Panc1 (cell line): ENCODE results near the gene ATP1A1. TPM values are rescaled to one million over a fixed set of nuclear protein-coding genes. Genes with fewer than 3 reads are reported as not detected.

Experiments
- ATAC-seq: fragments of 200-7000 bp; cut with Tn5 transposase; 2 replicates; pipeline ENCODE4 v1.9.1; 2020; ENCODE audit warnings: mild to moderate bottlenecking, moderate library complexity
- BruUV-seq: library from RNA; stranded (reverse); fragments of 400-500 nt; replicated peaks from 2 replicates; lab custom pipeline; 2021; lab: Mats Ljungman, UMichigan
- CTCF ChIA-PET: fragments of 300-600 bp; sonication (Branson Sonifier 250); formaldehyde crosslinking; loops from one replicate; lab custom pipeline; 2022; ENCODE audit warnings: antibody characterized with exemption; lab: Charles Lee
- POLR2A ChIA-PET: fragments of 300-600 bp; sonication (Branson Sonifier 250); formaldehyde crosslinking; loops from one replicate; lab custom pipeline; 2022; ENCODE audit warnings: antibody characterized with exemption; lab: Charles Lee
- DNase-seq: peaks from one replicate; pipeline ENCODE4 v3.0.0-alpha.2; 2010; ENCODE audit warnings: low read depth, low spot score
- H3K27ac ChIP-seq: 2 replicates; pipeline ENCODE4 v1.5.1; 2011; ENCODE audit warnings: mild to moderate bottlenecking, low read length, inconsistent platforms
- H3K27me3 ChIP-seq: fragments of 200-500 bp; sonication (Bioruptor generic); 2 replicates; pipeline ENCODE4 v1.6.0; 2014; ENCODE audit warnings: low read length, inconsistent platforms; ENCODE audit not compliant: control insufficient read depth, insufficient read depth
- H3K36me3 ChIP-seq: fragments of 200-500 bp; sonication (Bioruptor generic); 2 replicates; pipeline ENCODE4 v1.5.1; 2014; ENCODE audit warnings: inconsistent platforms, mild to moderate bottlenecking, low read length, moderate library complexity; ENCODE audit not compliant: control insufficient read depth, insufficient read depth
- H3K4me1 ChIP-seq: 2 replicates; pipeline ENCODE4 v1.5.1; 2011; ENCODE audit warnings: inconsistent platforms, mild to moderate bottlenecking, low read length, moderate library complexity; ENCODE audit not compliant: control insufficient read depth, insufficient read depth
- H3K4me3 ChIP-seq, 2 experiments: 2 replicates each; pipeline ENCODE4 v1.5.1; 2011 to 2012; ENCODE audit warnings: low read depth in 2 of 2, low read length in 2 of 2, mild to moderate bottlenecking in 2 of 2, inconsistent platforms in 1 of 2, moderate library complexity in 1 of 2
- H3K9me3 ChIP-seq: fragments of 200-500 bp; sonication (Bioruptor generic); 2 replicates; pipeline ENCODE4 v1.5.1; 2014; ENCODE audit warnings: low read depth, mild to moderate bottlenecking, inconsistent platforms, low read length, moderate library complexity; ENCODE audit not compliant: control insufficient read depth, insufficient read depth
- POLR2AphosphoS5 ChIP-seq: IDR thresholded peaks from 2 replicates; pipeline ENCODE4 v1.6.1; 2012; ENCODE audit warnings: mild to moderate bottlenecking, low read depth, low read length, moderate library complexity
- SIN3A ChIP-seq: IDR thresholded peaks from 2 replicates; pipeline ENCODE4 v1.6.1; 2012; ENCODE audit warnings: low read depth, mild to moderate bottlenecking, low read length, moderate library complexity, borderline replicate concordance; ENCODE audit not compliant: insufficient read depth
- TCF7L2 ChIP-seq: IDR thresholded peaks from 2 replicates; pipeline ENCODE4 v1.6.1; 2011; ENCODE audit warnings: mild to moderate bottlenecking, low read depth, low read length, inconsistent platforms
- in situ Hi-C: cut with HindIII; loops from 2 replicates; pipeline ENCODE4 v1.10.0; 2016; ENCODE audit warnings: low sequenced_read_pairs, low pct_unique_long_range_greater_than_20kb
- intact Hi-C: fragments of 100-400 bp; cut with micrococcal nuclease; formaldehyde crosslinking; loops from one replicate; pipeline ENCODE4 v1.10.0; 2022; ENCODE audit not compliant: unreplicated experiment
- total RNA-seq: library from RNA; stranded (reverse); gene quantifications from one replicate; pipeline ENCODE4 v1.2.1, GENCODE V29; 2021; ENCODE audit not compliant: unreplicated experiment
- TF ChIP-seq, protein P1 (sequence below): fragments of 450-650 bp; IDR thresholded peaks from 2 replicates; pipeline ENCODE4 v1.5.1; 2017; ENCODE audit warnings: mild to moderate bottlenecking
- TF ChIP-seq, protein P2 (sequence below), 2 experiments: IDR thresholded peaks; 2 replicates each; pipeline ENCODE4 v1.6.1; 2011 to 2012; ENCODE audit warnings: low read depth in 2 of 2, control low read depth in 1 of 2, low read length in 1 of 2, mild to moderate bottlenecking in 1 of 2, moderate library complexity in 1 of 2; ENCODE audit not compliant: insufficient read depth in 1 of 2

The ATP1A1 gene
- total RNA-seq, 1 experiment from 2014 or later, result 131 TPM

DNA sequence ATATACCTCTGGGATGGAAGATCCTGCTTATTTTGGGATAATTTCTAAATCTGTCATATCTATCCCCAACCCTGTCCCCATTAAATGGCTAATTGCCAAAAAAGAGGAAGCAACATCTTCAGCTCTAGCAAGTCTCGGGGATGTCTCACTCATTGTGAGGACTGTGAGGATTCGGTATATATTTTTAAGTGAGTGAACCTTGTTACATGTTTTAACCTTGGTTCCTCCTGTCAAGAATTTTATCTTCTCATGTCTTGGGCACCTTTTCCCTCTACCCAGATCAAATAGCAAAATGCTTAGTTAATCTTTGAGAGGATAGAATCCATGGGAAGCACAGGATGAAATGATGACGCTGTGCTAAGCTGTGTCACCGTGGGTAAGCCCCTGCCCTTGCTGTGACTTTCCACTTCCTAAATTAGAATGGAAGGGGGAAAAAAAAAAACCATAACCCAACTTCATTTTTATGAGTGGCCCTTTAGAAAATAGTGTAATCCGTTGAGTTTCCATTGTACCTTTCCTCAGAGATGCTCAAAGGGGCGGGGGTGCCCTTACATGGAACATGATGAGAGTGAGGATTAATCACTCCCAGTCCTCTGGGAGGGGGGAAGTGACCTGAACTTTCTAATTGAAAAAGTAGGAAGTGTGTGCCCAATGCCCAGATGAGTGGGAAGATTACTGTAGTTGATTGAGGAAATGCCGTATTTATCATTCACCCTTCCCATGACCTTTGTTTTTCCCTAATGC is 7.6 kb downstream of the ATP1A1 start:
- intact Hi-C loops, result no loop called here
- ChIA-PET POLR2A (no interaction called here), CTCF (no interaction called here)
- ATAC-seq, result no peak
- BruUV-seq, result no TSS peak
- Histone ChIP-seq H3K27ac (no peak overlapping the region), H3K4me1 (peaks cover 29% of the 10 kb centered on the region), H3K4me3 (no peak overlapping the region), H3K27me3 (no peaks in the 10 kb centered on the region), H3K9me3 (no peaks in the 10 kb centered on the region), H3K36me3 (no peaks in the 10 kb centered on the region; the same call in 1 of the 2 replicates)
- no peak for DNase-seq
- TF ChIP-seq, protein P1, sequence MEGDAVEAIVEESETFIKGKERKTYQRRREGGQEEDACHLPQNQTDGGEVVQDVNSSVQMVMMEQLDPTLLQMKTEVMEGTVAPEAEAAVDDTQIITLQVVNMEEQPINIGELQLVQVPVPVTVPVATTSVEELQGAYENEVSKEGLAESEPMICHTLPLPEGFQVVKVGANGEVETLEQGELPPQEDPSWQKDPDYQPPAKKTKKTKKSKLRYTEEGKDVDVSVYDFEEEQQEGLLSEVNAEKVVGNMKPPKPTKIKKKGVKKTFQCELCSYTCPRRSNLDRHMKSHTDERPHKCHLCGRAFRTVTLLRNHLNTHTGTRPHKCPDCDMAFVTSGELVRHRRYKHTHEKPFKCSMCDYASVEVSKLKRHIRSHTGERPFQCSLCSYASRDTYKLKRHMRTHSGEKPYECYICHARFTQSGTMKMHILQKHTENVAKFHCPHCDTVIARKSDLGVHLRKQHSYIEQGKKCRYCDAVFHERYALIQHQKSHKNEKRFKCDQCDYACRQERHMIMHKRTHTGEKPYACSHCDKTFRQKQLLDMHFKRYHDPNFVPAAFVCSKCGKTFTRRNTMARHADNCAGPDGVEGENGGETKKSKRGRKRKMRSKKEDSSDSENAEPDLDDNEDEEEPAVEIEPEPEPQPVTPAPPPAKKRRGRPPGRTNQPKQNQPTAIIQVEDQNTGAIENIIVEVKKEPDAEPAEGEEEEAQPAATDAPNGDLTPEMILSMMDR, result no peak
- TF ChIP-seq, protein P2, sequence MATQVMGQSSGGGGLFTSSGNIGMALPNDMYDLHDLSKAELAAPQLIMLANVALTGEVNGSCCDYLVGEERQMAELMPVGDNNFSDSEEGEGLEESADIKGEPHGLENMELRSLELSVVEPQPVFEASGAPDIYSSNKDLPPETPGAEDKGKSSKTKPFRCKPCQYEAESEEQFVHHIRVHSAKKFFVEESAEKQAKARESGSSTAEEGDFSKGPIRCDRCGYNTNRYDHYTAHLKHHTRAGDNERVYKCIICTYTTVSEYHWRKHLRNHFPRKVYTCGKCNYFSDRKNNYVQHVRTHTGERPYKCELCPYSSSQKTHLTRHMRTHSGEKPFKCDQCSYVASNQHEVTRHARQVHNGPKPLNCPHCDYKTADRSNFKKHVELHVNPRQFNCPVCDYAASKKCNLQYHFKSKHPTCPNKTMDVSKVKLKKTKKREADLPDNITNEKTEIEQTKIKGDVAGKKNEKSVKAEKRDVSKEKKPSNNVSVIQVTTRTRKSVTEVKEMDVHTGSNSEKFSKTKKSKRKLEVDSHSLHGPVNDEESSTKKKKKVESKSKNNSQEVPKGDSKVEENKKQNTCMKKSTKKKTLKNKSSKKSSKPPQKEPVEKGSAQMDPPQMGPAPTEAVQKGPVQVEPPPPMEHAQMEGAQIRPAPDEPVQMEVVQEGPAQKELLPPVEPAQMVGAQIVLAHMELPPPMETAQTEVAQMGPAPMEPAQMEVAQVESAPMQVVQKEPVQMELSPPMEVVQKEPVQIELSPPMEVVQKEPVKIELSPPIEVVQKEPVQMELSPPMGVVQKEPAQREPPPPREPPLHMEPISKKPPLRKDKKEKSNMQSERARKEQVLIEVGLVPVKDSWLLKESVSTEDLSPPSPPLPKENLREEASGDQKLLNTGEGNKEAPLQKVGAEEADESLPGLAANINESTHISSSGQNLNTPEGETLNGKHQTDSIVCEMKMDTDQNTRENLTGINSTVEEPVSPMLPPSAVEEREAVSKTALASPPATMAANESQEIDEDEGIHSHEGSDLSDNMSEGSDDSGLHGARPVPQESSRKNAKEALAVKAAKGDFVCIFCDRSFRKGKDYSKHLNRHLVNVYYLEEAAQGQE (IDR thresholded peaks at IDR 0.05; ENCODE audit: insufficient read depth in 1 of 2, low read depth in 2 of 2, low read length in 1 of 2), result no peak
- TF ChIP-seq SIN3A, result no peak
- no peak for TF ChIP-seq TCF7L2
- TF ChIP-seq POLR2AphosphoS5, result no peak
- in situ Hi-C loops, result no loop called here

DNA sequence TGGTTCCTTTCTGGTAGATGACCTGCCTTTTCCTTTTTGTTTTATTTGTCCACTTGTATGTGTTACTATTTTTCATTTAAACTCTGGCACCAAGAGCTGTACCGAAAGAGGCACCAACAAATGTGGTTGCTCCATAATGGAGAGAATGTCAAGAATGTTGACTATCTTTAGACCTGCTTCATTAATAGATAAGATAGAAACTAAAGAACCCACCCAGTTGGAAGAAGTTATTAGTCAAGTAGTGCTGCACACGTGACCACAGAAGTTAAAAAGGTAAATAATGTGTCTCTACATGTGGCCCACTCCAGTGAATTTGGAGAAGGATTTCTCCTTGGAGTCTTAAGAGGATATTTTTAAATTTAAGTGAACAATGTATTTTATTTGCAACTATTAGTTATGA is 9.3 kb downstream of the ATP1A1 start:
- no peak for ATAC-seq
- H3K9me3 ChIP-seq, result no peaks in the 10 kb centered on the region
- CTCF ChIA-PET, result no interaction called here
- H3K4me1 ChIP-seq, result peaks cover 15% of the 10 kb centered on the region
- POLR2A ChIA-PET, result no interaction called here
- DNase-seq, result no peak
- H3K27me3 ChIP-seq, result no peaks in the 10 kb centered on the region
- in situ Hi-C loops (no loop called here), intact Hi-C loops (no loop called here)
- no peak overlapping the region for H3K4me3 ChIP-seq
- H3K27ac ChIP-seq, result no peak overlapping the region
- no TSS peak for BruUV-seq
- TF ChIP-seq TCF7L2 (no peak), POLR2AphosphoS5 (no peak), SIN3A (no peak)
- TF ChIP-seq, protein P1, result no peak
- TF ChIP-seq, protein P2 (IDR thresholded peaks at IDR 0.05; ENCODE audit: insufficient read depth in 1 of 2, low read depth in 2 of 2, low read length in 1 of 2), result no peak
- H3K36me3 ChIP-seq, result no peaks in the 10 kb centered on the region; the same call in none of the 2 replicates
